HCT116 (cell line): ENCODE measurements around the gene IGSF5.

Experiments used
- ATF3 ChIP-seq: IDR thresholded peaks from 2 replicates; pipeline ENCODE4 v1.6.1; 2012
- CEBPB ChIP-seq: IDR thresholded peaks from 2 replicates; pipeline ENCODE4 v1.6.1; 2012; ENCODE audit warnings: low read depth
- CTCF ChIP-seq, 3 experiments: fragments of 200-600 bp in 1 of 3; sonication (generic) in 1 of 3; IDR thresholded peaks in 2 of 3; conservative IDR thresholded peaks in 1 of 3; 2 replicates each; pipeline ENCODE4 v1.5.1; 2012 to 2017; ENCODE audit warnings: low read depth in 2 of 3, low read length in 2 of 3, antibody characterized with exemption in 1 of 3, borderline replicate concordance in 1 of 3, control low read depth in 1 of 3, mild to moderate bottlenecking in 1 of 3, mixed read lengths in 1 of 3, mixed run types in 1 of 3, moderate library complexity in 1 of 3; ENCODE audit not compliant: insufficient read depth in 1 of 3
- EZH2 ChIP-seq: fragments of 200-600 bp; sonication (generic); IDR thresholded peaks from 2 replicates; pipeline ENCODE4 v1.6.1; 2017; ENCODE audit warnings: antibody characterized with exemption, mixed run types
- JUND ChIP-seq: IDR thresholded peaks from 2 replicates; pipeline ENCODE4 v1.6.1; 2012
- POLR2A ChIP-seq: IDR thresholded peaks from 2 replicates; pipeline ENCODE4 v1.7.0; 2011; ENCODE audit warnings: borderline replicate concordance; ENCODE audit not compliant: insufficient read depth, insufficient read length; ENCODE audit errors: extremely low read depth
- POLR2AphosphoS5 ChIP-seq: IDR thresholded peaks from 2 replicates; pipeline ENCODE4 v1.6.1; 2011; ENCODE audit warnings: mild to moderate bottlenecking, low read depth, low read length, moderate library complexity
- SP1 ChIP-seq: IDR thresholded peaks from 2 replicates; pipeline ENCODE4 v1.6.1; 2012; ENCODE audit warnings: low read depth
- YY1 ChIP-seq: IDR thresholded peaks from 2 replicates; pipeline ENCODE4 v1.6.1; 2011; ENCODE audit warnings: low read length, low read depth, moderate library complexity, mild to moderate bottlenecking; ENCODE audit not compliant: insufficient replicate concordance; ENCODE audit errors: extremely low read depth
- ZBTB33 ChIP-seq: IDR thresholded peaks from 2 replicates; pipeline ENCODE4 v1.6.1; 2011; ENCODE audit warnings: mild to moderate bottlenecking, low read length, moderate library complexity; ENCODE audit not compliant: insufficient replicate concordance; ENCODE audit errors: extremely low read depth

DNA sequence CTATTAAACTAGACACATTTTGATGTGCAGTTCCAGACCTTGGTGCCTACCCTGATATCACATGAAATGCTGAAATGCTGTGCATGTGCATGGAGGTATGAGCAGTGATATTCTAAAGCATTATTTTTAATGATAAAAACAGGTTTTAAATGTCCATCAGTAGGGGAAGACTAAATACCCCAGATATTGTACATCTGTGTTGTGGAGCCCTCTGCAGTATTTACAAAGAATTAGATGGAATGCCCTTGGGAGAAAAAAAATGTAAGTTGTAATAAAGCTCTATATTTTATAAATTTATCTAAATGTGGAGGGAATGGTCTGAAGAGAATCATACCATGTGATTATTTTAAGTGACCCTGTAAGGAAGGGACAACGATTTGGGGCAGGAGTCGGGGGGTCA, 39.1 kb upstream of the IGSF5 start:
- TF ChIP-seq CTCF (IDR thresholded peaks at IDR 0.05 in 2 of 3, conservative IDR thresholded peaks at IDR 0.05 in 1 of 3; ENCODE audit: borderline replicate concordance in 1 of 3, insufficient read depth in 1 of 3, low read depth in 2 of 3, low read length in 2 of 3) (peak in 1 of 3 experiments; percentile 42; a peak in 2 of 6 replicates), YY1 (no peak), SP1 (no peak), POLR2AphosphoS5 (no peak), CEBPB (no peak), ATF3 (no peak), EZH2 (no peak), JUND (no peak), ZBTB33 (no peak), POLR2A (no peak)
